Aorta (tissue), 5 donors: Measurements from ENCODE around the gene NAT8L. TPM values are rescaled to one million over a fixed set of nuclear protein-coding genes. Genes with fewer than 3 reads are reported as not detected.

ENCODE experiments used
- ATAC-seq: fragments of 200-7000 bp; cut with Tn5 transposase; one replicate; pipeline ENCODE4 v1.9.1; 2022; ENCODE audit warnings: moderate library complexity; ENCODE audit not compliant: low FRiP score
- DNase-seq, 2 donors: peaks; one replicate each; pipeline ENCODE4 v3.0.0-alpha.2; 2020
- H3K27ac ChIP-seq, 2 donors: one replicate each; pipeline ENCODE4 v1.5.1; 2013; ENCODE audit warnings: low read length in 2 of 2, mild to moderate bottlenecking in 2 of 2, moderate library complexity in 2 of 2, control low read depth in 1 of 2, inconsistent platforms in 1 of 2, low read depth in 1 of 2
- H3K27me3 ChIP-seq, 2 donors: one replicate each; pipeline ENCODE4 v1.6.1; 2013; ENCODE audit warnings: control low read depth in 1 of 2, low read length in 1 of 2, mild to moderate bottlenecking in 1 of 2, moderate library complexity in 1 of 2; ENCODE audit not compliant: insufficient read depth in 2 of 2, control insufficient read depth in 1 of 2
- H3K36me3 ChIP-seq, 2 donors: one replicate each; pipeline ENCODE4 v1.6.1; 2013; ENCODE audit warnings: control low read depth in 1 of 2, low read length in 1 of 2, mild to moderate bottlenecking in 1 of 2; ENCODE audit not compliant: insufficient read depth in 2 of 2, control insufficient read depth in 1 of 2
- H3K4me1 ChIP-seq, 2 donors: one replicate each; pipeline ENCODE4 v1.6.1; 2013; ENCODE audit warnings: low read length in 2 of 2, control low read depth in 1 of 2, mild to moderate bottlenecking in 1 of 2, moderate library complexity in 1 of 2; ENCODE audit not compliant: insufficient read depth in 2 of 2, control insufficient read depth in 1 of 2
- H3K4me3 ChIP-seq, 2 donors: one replicate each; pipeline ENCODE4 v1.5.1; 2013; ENCODE audit warnings: low read length in 2 of 2, control low read depth in 1 of 2, mild to moderate bottlenecking in 1 of 2
- H3K9me3 ChIP-seq: one replicate; pipeline ENCODE4 v1.6.1; 2013; ENCODE audit warnings: mild to moderate bottlenecking, low read length; ENCODE audit not compliant: control insufficient read depth
- WGBS, 2 donors: extraction: QIAGEN DNeasy Blood & Tissue Kit; methylation state at CpG; one replicate each; pipeline ENCODE4 v1.1.7; 2013; 5-methylcytosine and 5-hydroxymethylcytosine counted together
- intact Hi-C, 2 donors: fragments of 100-400 bp; cut with DNase I; formaldehyde crosslinking; loops; one replicate each; pipeline versions ENCODE4 v1.14.2 to v1.15.0; 2022
- polyA plus RNA-seq, 2 donors: library from polyadenylated mRNA; stranded (reverse); fragments of 200-250 nt; gene quantifications; one replicate each; pipeline ENCODE4 v1.2.3, GENCODE V29; 2013
- total RNA-seq, 2 donors: library from RNA; stranded (reverse); fragmentation: NEBNext Ultra II Directional; extraction: Animal tissue kit (Norgen Biotek cat#: 25700); gene quantifications; one replicate each; pipeline ENCODE4 v1.2.1, GENCODE V29; 2021
- donor health status: healthy with polysubstance abuse.
- donor health status: Bipolar disorder and iron deficiency.
- donor health status: DM: no; HTN: no; CAD: no.
- donor health status: DM: no; HTN: no; CAD: no.
- donor health status: DM: yes; HTN: yes; CAD: no.

NAT8L gene
- total and polyA plus RNA-seq, 4 donors: under 0.01 to 0.33 (median 0.14) TPM

GRCh38 chr4:2077537-2078460 lies 18.7 kb downstream of the NAT8L start:
- no peaks in the 10 kb centered on the region for H3K4me1 ChIP-seq
- H3K27me3 ChIP-seq: no peaks in the 10 kb centered on the region
- H3K36me3 ChIP-seq: no peaks in the 10 kb centered on the region
- DNase-seq: peak in 1 of 2 donors; percentile 59
- no peaks in the 10 kb centered on the region for H3K9me3 ChIP-seq
- intact Hi-C loops: no loop called here
- H3K4me3 ChIP-seq: no peak overlapping the region
- no peak overlapping the region for H3K27ac ChIP-seq
- WGBS, 2 donors: 86 to 88% methylated on average over 17 of the region's 17 CpGs
- no peak for ATAC-seq

- Histone ChIP-seq H3K9me3 (no peaks in the 10 kb centered on the region), H3K4me1 (no peaks in the 10 kb centered on the region), H3K36me3 (no peaks in the 10 kb centered on the region), H3K27ac (no peak overlapping the region), H3K27me3 (no peaks in the 10 kb centered on the region), H3K4me3 (no peak overlapping the region)
- intact Hi-C loops: no loop called here
- DNase-seq: peak in 1 of 2 donors; percentile 25
- no peak for ATAC-seq
- 58 to 66% methylated on average over 9 of the region's 9 CpGs for WGBS, 2 donors
Observed at GRCh38 chr4:2078584-2078983, 19.5 kb downstream of the NAT8L start.

- intact Hi-C loops: no loop called here
- ATAC-seq (no peak), DNase-seq (peak in 1 of 2 donors; percentile 16)
- Histone ChIP-seq H3K27me3 (no peaks in the 10 kb centered on the region), H3K4me1 (no peaks in the 10 kb centered on the region), H3K4me3 (no peak overlapping the region), H3K9me3 (no peaks in the 10 kb centered on the region), H3K36me3 (no peaks in the 10 kb centered on the region), H3K27ac (no peak overlapping the region)
- 96 to 99% methylated on average over 5 of the region's 5 CpGs for WGBS, 2 donors
Observed at GRCh38 chr4:2079006-2079405, 19.9 kb downstream of the NAT8L start.

- WGBS, 2 donors: 92 to 93% methylated on average over 9 of the region's 9 CpGs
- Histone ChIP-seq H3K4me3 (no peak overlapping the region), H3K27ac (no peak overlapping the region), H3K4me1 (no peaks in the 10 kb centered on the region), H3K36me3 (no peaks in the 10 kb centered on the region), H3K27me3 (no peaks in the 10 kb centered on the region), H3K9me3 (no peaks in the 10 kb centered on the region)
- no peak for ATAC-seq
- no peak for DNase-seq
- intact Hi-C loops: no loop called here
Observed at GRCh38 chr4:2079926-2080325, 20.8 kb downstream of the NAT8L start.

- Histone ChIP-seq H3K4me1 (no peaks in the 10 kb centered on the region), H3K27ac (no peak overlapping the region), H3K36me3 (no peaks in the 10 kb centered on the region), H3K4me3 (no peak overlapping the region), H3K9me3 (no peaks in the 10 kb centered on the region), H3K27me3 (no peaks in the 10 kb centered on the region)
- ATAC-seq (peak; percentile 61), DNase-seq (peak in 1 of 2 donors; percentile 72)
- 91 to 95% methylated on average over 19 of the region's 19 CpGs for WGBS, 2 donors
- intact Hi-C loops: no loop called here
Observed at GRCh38 chr4:2080429-2081300, 21.5 kb downstream of the NAT8L start.

GRCh38 chr4:2081540-2081939 lies 22.4 kb downstream of the NAT8L start:
- WGBS, 2 donors: 94 to 97% methylated on average over 9 to 10 of the region's 10 CpGs

GRCh38 chr4:2082118-2082517 lies 23.0 kb downstream of the NAT8L start:
- no peaks in the 10 kb centered on the region for H3K4me1 ChIP-seq
- DNase-seq (no peak), ATAC-seq (no peak)
- no peaks in the 10 kb centered on the region for H3K9me3 ChIP-seq
- H3K27me3 ChIP-seq: no peaks in the 10 kb centered on the region
- WGBS, 2 donors: 87 to 90% methylated on average over 3 of the region's 3 CpGs
- H3K36me3 ChIP-seq: no peaks in the 10 kb centered on the region
- intact Hi-C loops: no loop called here
- H3K27ac ChIP-seq: no peak overlapping the region
- H3K4me3 ChIP-seq: no peak overlapping the region

More at GRCh38 chr4:2081540-2081939, 22.4 kb downstream of the NAT8L start:
- Histone ChIP-seq H3K27ac (no peak overlapping the region), H3K27me3 (no peaks in the 10 kb centered on the region), H3K36me3 (no peaks in the 10 kb centered on the region), H3K4me3 (no peak overlapping the region), H3K9me3 (no peaks in the 10 kb centered on the region), H3K4me1 (no peaks in the 10 kb centered on the region)
- ATAC-seq: no peak
- DNase-seq: peak in 1 of 2 donors; percentile 39
- intact Hi-C loops: no loop called here

GRCh38 chr4:2082627-2083026 lies 23.5 kb downstream of the NAT8L start:
- no peak overlapping the region for H3K27ac ChIP-seq
- no peak for DNase-seq
- no peak overlapping the region for H3K4me3 ChIP-seq
- 85 to 88% methylated on average over 4 of the region's 4 CpGs for WGBS, 2 donors
- no peaks in the 10 kb centered on the region for H3K36me3 ChIP-seq
- ATAC-seq: no peak
- no peaks in the 10 kb centered on the region for H3K4me1 ChIP-seq
- no peaks in the 10 kb centered on the region for H3K9me3 ChIP-seq
- H3K27me3 ChIP-seq: no peaks in the 10 kb centered on the region
- intact Hi-C loops: no loop called here
